ENCODE data around the gene COX15.

GRCh38 chr10:99731306-99732032 lies 458 bp downstream of the COX15 start:
- TF ChIP-seq CTCF (IDR thresholded peaks at IDR 0.05; ENCODE audit: low read depth, low read length, poor library complexity, severe bottlenecking) (no peak), EZH2phosphoT487 (IDR thresholded peaks at IDR 0.05; ENCODE audit: borderline replicate concordance, low read length) (no peak)

All from DOHH2 (cell line).